HL-60/S4 treated with phorbol 12-myristate 13-acetate at 8.2 ng/mL for 4 days and 3 days (cell line): ENCODE results near the gene ZNF607.

ENCODE experiments used
- in situ Hi-C: fragments of 300-500 bp; cut with MboI; formaldehyde crosslinking; loops from 2 replicates; pipeline ENCODE4 v1.15.0; 2022; ENCODE audit warnings: low sequenced_read_pairs

The ZNF607 gene

GRCh38 chr19:37654118-37654517, 65.4 kb downstream of the ZNF607 start:
- in situ Hi-C loops, result no loop called here
